ENCODE results near the gene ANKIB1.

GRCh38 chr7:92359801-92360200, 114.0 kb downstream of the ANKIB1 start:
- TF ChIP-seq TAF1 (IDR thresholded peaks at IDR 0.05; ENCODE audit: low read depth, low read length) = no peak
- no peak for TF ChIP-seq POU2F2 (IDR thresholded peaks at IDR 0.05; ENCODE audit: low read depth, low read length)
- TF ChIP-seq POLR2A (IDR thresholded peaks at IDR 0.05; ENCODE audit: low read depth, low read length) = no peak
- no peak for TF ChIP-seq PAX5 (IDR thresholded peaks at IDR 0.05; ENCODE audit: insufficient read depth, low read length, severe bottlenecking)

Measured in GM12891 (cell line).